ENCODE results near the gene SLC7A10.

The SLC7A10 gene

GRCh38 chr19:33225458-33225926 is at the start of gene SLC7A10:
Gene SLC7A10, minus strand, starts transcription at chr19:33225850. Its CDS starts 147 bp downstream, at chr19:33225703.
- H3K4me3 ChIP-seq (replicated peaks; ENCODE audit: low read depth, low read length), result no peak within 1 kb of the TSS
- DNase-seq (ENCODE audit: extremely low read depth, low read depth), result no peak
- no peak for TF ChIP-seq CTCF (IDR thresholded peaks at IDR 0.05; ENCODE audit: low read depth, low read length, missing control alignments)

GRCh38 chr19:33274663-33275558 is 49.3 kb upstream of the SLC7A10 start:
- DNase-seq (ENCODE audit: extremely low read depth, low read depth), result no peak
- no peak for TF ChIP-seq CTCF (IDR thresholded peaks at IDR 0.05; ENCODE audit: low read depth, low read length, missing control alignments)
- no peak overlapping the region for H3K4me3 ChIP-seq (replicated peaks; ENCODE audit: low read depth, low read length)

GRCh38 chr19:33273881-33274662 is 48.4 kb upstream of the SLC7A10 start:
- peak; percentile 78 for DNase-seq (ENCODE audit: extremely low read depth, low read depth)
- no peak overlapping the region for H3K4me3 ChIP-seq (replicated peaks; ENCODE audit: low read depth, low read length)
- TF ChIP-seq CTCF (IDR thresholded peaks at IDR 0.05; ENCODE audit: low read depth, low read length, missing control alignments), result no peak

- no peak overlapping the region for H3K4me3 ChIP-seq (replicated peaks; ENCODE audit: low read depth, low read length)
- no peak for TF ChIP-seq CTCF (IDR thresholded peaks at IDR 0.05; ENCODE audit: low read depth, low read length, missing control alignments)
- DNase-seq (ENCODE audit: extremely low read depth, low read depth), result no peak
Observed at GRCh38 chr19:33273065-33273736, 47.6 kb upstream of the SLC7A10 start.

- no peak overlapping the region for H3K4me3 ChIP-seq (replicated peaks; ENCODE audit: low read depth, low read length)
- no peak for DNase-seq (ENCODE audit: extremely low read depth, low read depth)
- TF ChIP-seq CTCF (IDR thresholded peaks at IDR 0.05; ENCODE audit: low read depth, low read length, missing control alignments), result no peak
Observed at GRCh38 chr19:33271246-33272021, 45.8 kb upstream of the SLC7A10 start.

- no peak for TF ChIP-seq CTCF (IDR thresholded peaks at IDR 0.05; ENCODE audit: low read depth, low read length, missing control alignments)
- H3K4me3 ChIP-seq (replicated peaks; ENCODE audit: low read depth, low read length), result no peak overlapping the region
- no peak for DNase-seq (ENCODE audit: extremely low read depth, low read depth)
Observed at GRCh38 chr19:33270769-33271168, 45.1 kb upstream of the SLC7A10 start.
